IMR-90 (cell line): ENCODE measurements around the gene OR5AL1. TPM values are rescaled to one million over a fixed set of nuclear protein-coding genes. Genes with fewer than 3 reads are reported as not detected.

Experiments used
- ATAC-seq: fragments of 200-7000 bp; cut with Tn5 transposase; 2 replicates; pipeline ENCODE4 v1.9.1; 2020; ENCODE audit warnings: low read depth, mild to moderate bottlenecking, moderate library complexity
- Bru-seq: library from RNA; stranded (reverse); fragments of 400-500 nt; gene quantifications from one replicate; lab custom pipeline; 2021; lab: Mats Ljungman, UMichigan
- BruChase-seq, 2 experiments: library from RNA; stranded (reverse); fragments of 400-500 nt; gene quantifications; one replicate each; lab custom pipeline; 2021; lab: Mats Ljungman, UMichigan
- BruUV-seq: library from RNA; stranded (reverse); fragments of 400-500 nt; replicated peaks from 2 replicates; lab custom pipeline; 2021; lab: Mats Ljungman, UMichigan
- CTCF ChIA-PET: fragments of 300-600 bp; formaldehyde crosslinking; extraction: SDS; loops from one replicate; lab custom pipeline; 2021; ENCODE audit warnings: antibody characterized with exemption; lab: Yijun Ruan, JAX
- POLR2A ChIA-PET: fragments of 300-600 bp; sonication (Branson Sonifier 250); formaldehyde crosslinking; loops from one replicate; lab custom pipeline; 2022; ENCODE audit warnings: antibody characterized with exemption; ENCODE audit not compliant: unreplicated experiment; lab: Charles Lee
- DNase-seq: peaks from one replicate; pipeline ENCODE4 v3.0.0; 2013
- H2AFZ ChIP-seq: replicated peaks from 2 replicates; pipeline ENCODE3; 2013; ENCODE audit warnings: low read length, mild to moderate bottlenecking; ENCODE audit not compliant: poor library complexity
- H2AK5ac ChIP-seq: 2 replicates; pipeline ENCODE4 v1.6.1; 2013; ENCODE audit warnings: low read depth, low read length, inconsistent platforms
- H2AK9ac ChIP-seq: replicated peaks from 2 replicates; pipeline ENCODE3; 2013; ENCODE audit warnings: mild to moderate bottlenecking, low read depth, low read length, moderate library complexity; ENCODE audit not compliant: poor library complexity
- H2BK120ac ChIP-seq: 2 replicates; pipeline ENCODE4 v1.6.1; 2013; ENCODE audit warnings: low read depth, low read length, inconsistent platforms
- H2BK15ac ChIP-seq: 3 replicates; pipeline ENCODE4 v1.6.1; 2013; ENCODE audit warnings: low read depth, low read length, inconsistent platforms
- H2BK20ac ChIP-seq: 2 replicates; pipeline ENCODE4 v1.6.1; 2013; ENCODE audit warnings: low read depth, mild to moderate bottlenecking, inconsistent platforms, low read length, moderate library complexity
- H2BK5ac ChIP-seq: 2 replicates; pipeline ENCODE4 v1.6.1; 2013; ENCODE audit warnings: mild to moderate bottlenecking, low read depth, low read length, inconsistent platforms; ENCODE audit not compliant: poor library complexity, severe bottlenecking
- H3K14ac ChIP-seq: replicated peaks from 2 replicates; pipeline ENCODE4 v1.6.1; 2013; ENCODE audit warnings: low read depth, low read length, inconsistent platforms
- H3K18ac ChIP-seq: 2 replicates; pipeline ENCODE4 v1.6.1; 2013; ENCODE audit warnings: low read depth, low read length, control low read depth
- H3K23ac ChIP-seq: 2 replicates; pipeline ENCODE4 v1.6.1; 2013; ENCODE audit warnings: low read depth, low read length, inconsistent platforms
- H3K27ac ChIP-seq: 2 replicates; pipeline ENCODE4 v1.5.1; 2013; ENCODE audit warnings: mild to moderate bottlenecking, control low read depth, low read length; ENCODE audit not compliant: insufficient read depth
- H3K27me3 ChIP-seq: 2 replicates; pipeline ENCODE4 v1.6.1; 2013; ENCODE audit warnings: low read length; ENCODE audit not compliant: control insufficient read depth, insufficient read depth
- H3K36me3 ChIP-seq: 2 replicates; pipeline ENCODE4 v1.6.1; 2013; ENCODE audit warnings: low read length, mixed read lengths; ENCODE audit not compliant: control insufficient read depth, insufficient read depth
- H3K4ac ChIP-seq: 2 replicates; pipeline ENCODE4 v1.6.1; 2013; ENCODE audit warnings: low read depth, low read length, inconsistent platforms
- H3K4me1 ChIP-seq: 2 replicates; pipeline ENCODE4 v1.6.1; 2013; ENCODE audit warnings: low read length, mixed read lengths; ENCODE audit not compliant: control insufficient read depth, insufficient read depth
- H3K4me2 ChIP-seq: 2 replicates; pipeline ENCODE4 v1.6.1; 2013; ENCODE audit warnings: low read depth, mild to moderate bottlenecking, control low read depth, low read length, moderate library complexity
- H3K4me3 ChIP-seq: 2 replicates; pipeline ENCODE4 v1.5.1; 2013; ENCODE audit warnings: low read depth, mild to moderate bottlenecking, control low read depth, low read length, moderate library complexity; ENCODE audit not compliant: insufficient read depth
- H3K56ac ChIP-seq: 2 replicates; pipeline ENCODE4 v1.6.1; 2013; ENCODE audit warnings: low read length, inconsistent platforms; ENCODE audit not compliant: insufficient read depth; ENCODE audit errors: extremely low read depth
- H3K79me1 ChIP-seq, 2 experiments: 2 replicates each; pipeline ENCODE4 v1.6.1; 2013; ENCODE audit warnings: low read length in 2 of 2, inconsistent platforms in 1 of 2, low read depth in 1 of 2
- H3K9ac ChIP-seq: 2 replicates; pipeline ENCODE4 v1.6.1; 2013; ENCODE audit warnings: low read depth, low read length, control low read depth
- H3K9me1 ChIP-seq: 2 replicates; pipeline ENCODE4 v1.6.1; 2013; ENCODE audit warnings: low read length, inconsistent platforms; ENCODE audit not compliant: insufficient read depth
- H3K9me3 ChIP-seq: 2 replicates; pipeline ENCODE4 v1.6.1; 2013; ENCODE audit warnings: low read length; ENCODE audit not compliant: control insufficient read depth, insufficient read depth
- H4K20me1 ChIP-seq: 2 replicates; pipeline ENCODE4 v1.6.1; 2013; ENCODE audit warnings: low read length, inconsistent platforms; ENCODE audit not compliant: insufficient read depth
- H4K5ac ChIP-seq: 2 replicates; pipeline ENCODE4 v1.6.1; 2013; ENCODE audit warnings: mild to moderate bottlenecking, low read depth, low read length, control low read depth
- H4K8ac ChIP-seq, 2 experiments: 2 replicates each; pipeline ENCODE4 v1.6.1; 2013; ENCODE audit warnings: low read depth in 2 of 2, low read length in 2 of 2, control low read depth in 1 of 2, inconsistent platforms in 1 of 2
- H4K91ac ChIP-seq: 2 replicates; pipeline ENCODE4 v1.6.1; 2013; ENCODE audit warnings: low read depth, low read length, inconsistent platforms; ENCODE audit not compliant: insufficient read depth
- BHLHE40 ChIP-seq: fragments of 150-350 bp; IDR thresholded peaks from 2 replicates; pipeline ENCODE4 v1.6.1; 2016; ENCODE audit warnings: mild to moderate bottlenecking, low read depth, low read length
- CEBPB ChIP-seq: IDR thresholded peaks from 2 replicates; pipeline ENCODE4 v1.6.1; 2012; ENCODE audit warnings: low read depth, low read length, improper control_type of control experiment
- CHD1 ChIP-seq: IDR thresholded peaks from 2 replicates; pipeline ENCODE4 v1.6.1; 2012; ENCODE audit warnings: low read depth, low read length, improper control_type of control experiment
- FOS ChIP-seq: fragments of 150-350 bp; IDR thresholded peaks from 2 replicates; pipeline ENCODE4 v1.6.1; 2016; ENCODE audit warnings: low read depth, low read length
- MAFK ChIP-seq: IDR thresholded peaks from 2 replicates; pipeline ENCODE4 v1.6.1; 2012; ENCODE audit warnings: low read depth, low read length, improper control_type of control experiment
- MAZ ChIP-seq: IDR thresholded peaks from 2 replicates; pipeline ENCODE4 v1.6.1; 2012; ENCODE audit warnings: low read depth, mild to moderate bottlenecking, low read length, improper control_type of control experiment, moderate library complexity, borderline replicate concordance
- MXI1 ChIP-seq: IDR thresholded peaks from 2 replicates; pipeline ENCODE4 v1.6.1; 2012; ENCODE audit warnings: low read depth, mild to moderate bottlenecking, low read length, moderate library complexity, borderline replicate concordance
- NFE2L2 ChIP-seq: fragments of 150-350 bp; IDR thresholded peaks from 2 replicates; pipeline ENCODE4 v1.6.1; 2016; ENCODE audit warnings: low read depth, mild to moderate bottlenecking, low read length
- POLR2A ChIP-seq: IDR thresholded peaks from 2 replicates; pipeline ENCODE4 v1.6.1; 2012; ENCODE audit warnings: mild to moderate bottlenecking, low read depth, low read length
- RAD21 ChIP-seq: IDR thresholded peaks from 2 replicates; pipeline ENCODE4 v1.6.1; 2012; ENCODE audit warnings: low read length, improper control_type of control experiment
- RCOR1 ChIP-seq: IDR thresholded peaks from 2 replicates; pipeline ENCODE4 v1.6.1; 2012; ENCODE audit warnings: mild to moderate bottlenecking, low read length, improper control_type of control experiment; ENCODE audit not compliant: insufficient replicate concordance
- RFX5 ChIP-seq: IDR thresholded peaks from 2 replicates; pipeline ENCODE4 v1.8.0; 2012; ENCODE audit warnings: low read depth, mild to moderate bottlenecking, low read length, moderate library complexity
- SMC3 ChIP-seq: fragments of 150-350 bp; IDR thresholded peaks from 2 replicates; pipeline ENCODE4 v1.6.1; 2016; ENCODE audit warnings: low read depth, mild to moderate bottlenecking, antibody characterized with exemption, low read length, moderate library complexity
- WGBS, 2 experiments: methylation state at CpG; one replicate each; pipeline versions ENCODE4 v1.1.5 to v1.1.7; 2013; ENCODE audit warnings: missing lambda C conversion rate in 2 of 2; ENCODE audit not compliant: insufficient read length in 1 of 2; ENCODE audit errors: extremely low coverage in 2 of 2; 5-methylcytosine and 5-hydroxymethylcytosine counted together
- dilution Hi-C: fragments of 300-500 bp; cut with HindIII; formaldehyde crosslinking; loops from one replicate; pipeline ENCODE4 v1.14.3; 2018; ENCODE audit warnings: low sequenced_read_pairs; ENCODE audit not compliant: unreplicated experiment
- in situ Hi-C: fragments of 300-500 bp; cut with MboI; formaldehyde crosslinking; loops from 3 replicates; pipeline ENCODE4 v1.14.3; 2019; ENCODE audit warnings: low sequenced_read_pairs, inconsistent platforms, mixed read lengths
- intact Hi-C: fragments of 100-400 bp; cut with micrococcal nuclease; formaldehyde crosslinking; loops from 2 replicates; pipeline ENCODE4 v1.10.0; 2022
- long read RNA-seq: library from polyadenylated mRNA; unstranded; transcript quantifications from one replicate; pipeline ENCODE4 v2.0.0, GENCODE V29; 2021; ENCODE audit not compliant: unreplicated experiment
- polyA plus RNA-seq, 3 experiments: library from polyadenylated mRNA; depleted of rRNA; stranded (reverse); fragments of >200 nt; gene quantifications; 2 replicates each; pipeline ENCODE4 v1.2.3, GENCODE V29; 2012; ENCODE audit warnings: low replicate concordance in 1 of 3
- total RNA-seq: library from RNA; depleted of rRNA; stranded (reverse); fragments of >200 nt; gene quantifications from 2 replicates; pipeline ENCODE4 v1.2.3, GENCODE V29; 2012; rRNA removed
- TF ChIP-seq, protein P1 (sequence below): fragments of 150-350 bp; IDR thresholded peaks from 2 replicates; pipeline ENCODE4 v1.6.1; 2016; ENCODE audit warnings: low read depth, mild to moderate bottlenecking, low read length, moderate library complexity, borderline replicate concordance
- TF ChIP-seq, protein P2 (sequence below): conservative IDR thresholded peaks from 2 replicates; pipeline ENCODE4 v1.5.1; 2012; ENCODE audit warnings: mild to moderate bottlenecking, low read depth, low read length, improper control_type of control experiment
- TF ChIP-seq, protein P3 (sequence below): fragments of 150-350 bp; IDR thresholded peaks from 2 replicates; pipeline ENCODE4 v1.6.1; 2017; ENCODE audit warnings: mild to moderate bottlenecking, antibody characterized with exemption, low read length, low read depth

Gene OR5AL1
- total RNA-seq (not detected in 2 replicates), polyA plus RNA-seq (2012; rRNA removed) (not detected in 2 replicates), Bru-seq, nascent RNA (not detected), BruChase-seq, experiment 1, labeled RNA remaining after a 6-hour chase (not detected), BruChase-seq, experiment 2, labeled RNA remaining after a 2-hour chase (not detected)
- not detected in 2 replicates for polyA plus RNA-seq (2012; cell fraction: cytosol; rRNA removed)
- not detected in 2 replicates for polyA plus RNA-seq (2012; cell fraction: nucleus; rRNA removed; ENCODE audit: low replicate concordance)
- long read RNA-seq, result 0 reads

DNA sequence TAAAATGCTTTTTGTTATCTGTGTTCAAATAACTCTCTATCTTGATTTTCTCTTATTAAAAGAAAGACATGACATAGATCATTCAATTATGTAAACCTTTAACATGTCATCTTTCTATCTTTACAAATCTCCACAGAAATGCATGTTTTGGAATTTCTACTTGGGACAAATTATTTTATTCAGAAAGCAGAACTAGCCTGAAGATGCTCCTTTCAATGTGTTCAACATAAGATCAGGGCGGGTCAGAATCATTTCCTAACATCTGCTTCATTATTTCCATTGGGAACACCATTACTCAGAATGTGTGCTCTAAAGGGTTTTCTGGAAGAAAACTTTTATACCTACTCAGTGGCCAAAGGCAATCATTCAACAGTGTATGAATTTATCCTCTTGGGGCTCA lies at the start of gene OR5AL1:
Gene OR5AL1, plus strand, starts transcription at position 301 of the 400 bp plus-strand sequence.
- dilution Hi-C loops (no loop called here), in situ Hi-C loops (no loop called here), intact Hi-C loops (no loop called here)
- Histone ChIP-seq H2BK120ac (no peak within 1 kb of the TSS), H2AK9ac (no peak within 1 kb of the TSS), H2AK5ac (no peak within 1 kb of the TSS), H3K23ac (no peak within 1 kb of the TSS), H3K36me3 (no peaks in the 10 kb centered on the region), H3K4me1 (no peaks in the 10 kb centered on the region), H4K20me1 (no peaks in the 10 kb centered on the region), H3K56ac (no peak within 1 kb of the TSS), H3K14ac (no peak within 1 kb of the TSS), H3K4ac (no peak within 1 kb of the TSS), H3K4me3 (no peak within 1 kb of the TSS), H4K8ac (no peak within 1 kb of the TSS), H4K5ac (no peak within 1 kb of the TSS), H3K79me1 (no peaks in the 10 kb centered on the region), H3K9me1 (no peaks in the 10 kb centered on the region), H2BK5ac (no peak within 1 kb of the TSS), H2BK20ac (no peak within 1 kb of the TSS), H3K9me3 (0 out of 2 replicates have a peak, but pooled peaks cover 2% of the 10 kb centered on the region), H2AFZ (no peak within 1 kb of the TSS), H3K27ac (no peak within 1 kb of the TSS), H2BK15ac (no peak within 1 kb of the TSS), H3K4me2 (no peak within 1 kb of the TSS), H3K18ac (no peak within 1 kb of the TSS), H3K9ac (no peak within 1 kb of the TSS), H4K91ac (no peak within 1 kb of the TSS), H3K27me3 (no peaks in the 10 kb centered on the region)
- ChIA-PET CTCF (no interaction called here), POLR2A (no interaction called here)
- BruUV-seq, result no TSS peak
- DNase-seq, result no peak
- ATAC-seq, result no peak
- WGBS, 2 experiments, result no CpG with 5 or more reads among the region's 1 CpG
- TF ChIP-seq MXI1 (no peak), SMC3 (no peak), MAZ (no peak), NFE2L2 (no peak), POLR2A (no peak), FOS (no peak), RFX5 (no peak), RCOR1 (no peak), BHLHE40 (no peak), CHD1 (no peak), MAFK (no peak), CEBPB (no peak), RAD21 (no peak)
- TF ChIP-seq, protein P1, sequence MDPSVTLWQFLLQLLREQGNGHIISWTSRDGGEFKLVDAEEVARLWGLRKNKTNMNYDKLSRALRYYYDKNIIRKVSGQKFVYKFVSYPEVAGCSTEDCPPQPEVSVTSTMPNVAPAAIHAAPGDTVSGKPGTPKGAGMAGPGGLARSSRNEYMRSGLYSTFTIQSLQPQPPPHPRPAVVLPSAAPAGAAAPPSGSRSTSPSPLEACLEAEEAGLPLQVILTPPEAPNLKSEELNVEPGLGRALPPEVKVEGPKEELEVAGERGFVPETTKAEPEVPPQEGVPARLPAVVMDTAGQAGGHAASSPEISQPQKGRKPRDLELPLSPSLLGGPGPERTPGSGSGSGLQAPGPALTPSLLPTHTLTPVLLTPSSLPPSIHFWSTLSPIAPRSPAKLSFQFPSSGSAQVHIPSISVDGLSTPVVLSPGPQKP, result no peak
- TF ChIP-seq, protein P2, sequence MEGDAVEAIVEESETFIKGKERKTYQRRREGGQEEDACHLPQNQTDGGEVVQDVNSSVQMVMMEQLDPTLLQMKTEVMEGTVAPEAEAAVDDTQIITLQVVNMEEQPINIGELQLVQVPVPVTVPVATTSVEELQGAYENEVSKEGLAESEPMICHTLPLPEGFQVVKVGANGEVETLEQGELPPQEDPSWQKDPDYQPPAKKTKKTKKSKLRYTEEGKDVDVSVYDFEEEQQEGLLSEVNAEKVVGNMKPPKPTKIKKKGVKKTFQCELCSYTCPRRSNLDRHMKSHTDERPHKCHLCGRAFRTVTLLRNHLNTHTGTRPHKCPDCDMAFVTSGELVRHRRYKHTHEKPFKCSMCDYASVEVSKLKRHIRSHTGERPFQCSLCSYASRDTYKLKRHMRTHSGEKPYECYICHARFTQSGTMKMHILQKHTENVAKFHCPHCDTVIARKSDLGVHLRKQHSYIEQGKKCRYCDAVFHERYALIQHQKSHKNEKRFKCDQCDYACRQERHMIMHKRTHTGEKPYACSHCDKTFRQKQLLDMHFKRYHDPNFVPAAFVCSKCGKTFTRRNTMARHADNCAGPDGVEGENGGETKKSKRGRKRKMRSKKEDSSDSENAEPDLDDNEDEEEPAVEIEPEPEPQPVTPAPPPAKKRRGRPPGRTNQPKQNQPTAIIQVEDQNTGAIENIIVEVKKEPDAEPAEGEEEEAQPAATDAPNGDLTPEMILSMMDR, result no peak
- TF ChIP-seq, protein P3, sequence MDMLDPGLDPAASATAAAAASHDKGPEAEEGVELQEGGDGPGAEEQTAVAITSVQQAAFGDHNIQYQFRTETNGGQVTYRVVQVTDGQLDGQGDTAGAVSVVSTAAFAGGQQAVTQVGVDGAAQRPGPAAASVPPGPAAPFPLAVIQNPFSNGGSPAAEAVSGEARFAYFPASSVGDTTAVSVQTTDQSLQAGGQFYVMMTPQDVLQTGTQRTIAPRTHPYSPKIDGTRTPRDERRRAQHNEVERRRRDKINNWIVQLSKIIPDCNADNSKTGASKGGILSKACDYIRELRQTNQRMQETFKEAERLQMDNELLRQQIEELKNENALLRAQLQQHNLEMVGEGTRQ, result no peak
